GM19193 (cell line): ENCODE data around the gene AMPD2.

Experiments used
- POLR2A ChIP-seq: IDR thresholded peaks from 4 replicates; pipeline ENCODE4 v1.6.1; 2011; ENCODE audit not compliant: insufficient read depth, insufficient read length; ENCODE audit errors: extremely low read depth

AMPD2 gene

DNA sequence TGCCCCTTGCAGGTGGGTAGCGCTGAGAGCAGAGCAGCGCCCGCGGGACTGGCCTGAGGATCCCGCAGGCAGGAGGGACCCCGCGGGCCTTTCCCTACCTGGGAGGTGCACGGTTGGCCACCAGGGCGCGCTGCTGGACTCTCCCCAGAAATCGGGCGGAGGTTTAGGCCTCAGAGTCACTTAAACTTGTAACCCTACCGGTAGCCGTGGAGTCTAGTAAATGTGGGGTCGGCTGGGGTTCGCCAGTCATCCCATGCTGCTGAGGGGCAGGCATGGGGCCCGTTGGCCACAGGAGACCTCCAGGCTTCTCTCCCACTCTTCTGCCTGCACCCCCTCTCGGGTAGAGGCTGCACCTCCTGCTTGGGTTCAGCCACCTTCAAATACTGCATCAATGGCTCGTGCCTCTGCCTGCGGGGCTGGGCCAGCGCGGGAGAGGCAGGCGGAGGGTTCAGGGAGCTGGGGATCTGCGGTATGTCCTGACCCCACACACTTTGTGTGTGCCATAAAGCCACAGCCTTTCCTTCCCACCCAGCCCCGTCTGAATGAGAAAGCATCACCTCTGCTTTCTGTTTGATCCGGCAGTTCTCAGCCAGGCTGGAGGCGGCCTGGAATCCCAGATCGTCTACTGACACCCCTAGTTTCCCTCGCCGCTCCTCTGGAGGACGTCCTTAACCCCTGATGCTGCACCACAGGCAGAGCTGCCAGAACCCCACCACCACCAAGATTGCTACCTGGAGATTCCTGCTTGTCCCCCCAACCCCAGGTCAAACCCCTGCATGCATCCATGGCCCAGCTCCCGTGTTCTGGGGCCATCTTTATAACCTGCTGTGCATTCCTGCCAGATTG lies 24.0 kb downstream of the AMPD2 start:
- TF ChIP-seq POLR2A, result no peak

GRCh38 chr1:109644670-109645069 lies 25.0 kb downstream of the AMPD2 start:
- no peak for TF ChIP-seq POLR2A

GRCh38 chr1:109649491-109649914 lies 29.9 kb downstream of the AMPD2 start:
- no peak for TF ChIP-seq POLR2A

GRCh38 chr1:109650609-109651008 lies 31.0 kb downstream of the AMPD2 start:
- TF ChIP-seq POLR2A, result no peak

DNA sequence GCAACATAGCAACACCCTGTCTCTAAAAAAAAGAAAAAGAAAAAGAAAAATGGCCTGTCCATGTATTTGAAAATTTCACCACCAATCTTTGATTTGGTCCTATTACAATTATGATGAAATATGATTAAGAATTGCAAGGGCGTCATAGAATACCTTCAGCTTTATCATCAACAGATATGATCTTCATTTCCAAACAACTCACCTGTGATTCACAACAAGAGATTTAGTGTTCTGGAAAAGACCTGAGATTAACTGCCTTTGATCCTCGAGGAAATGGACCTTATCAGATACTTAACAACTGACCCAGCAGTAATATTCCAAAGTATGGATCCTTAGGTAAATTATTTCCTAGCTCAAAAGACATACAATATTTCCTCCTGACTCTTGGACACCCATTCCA lies 32.8 kb downstream of the AMPD2 start:
- TF ChIP-seq POLR2A, result no peak

DNA sequence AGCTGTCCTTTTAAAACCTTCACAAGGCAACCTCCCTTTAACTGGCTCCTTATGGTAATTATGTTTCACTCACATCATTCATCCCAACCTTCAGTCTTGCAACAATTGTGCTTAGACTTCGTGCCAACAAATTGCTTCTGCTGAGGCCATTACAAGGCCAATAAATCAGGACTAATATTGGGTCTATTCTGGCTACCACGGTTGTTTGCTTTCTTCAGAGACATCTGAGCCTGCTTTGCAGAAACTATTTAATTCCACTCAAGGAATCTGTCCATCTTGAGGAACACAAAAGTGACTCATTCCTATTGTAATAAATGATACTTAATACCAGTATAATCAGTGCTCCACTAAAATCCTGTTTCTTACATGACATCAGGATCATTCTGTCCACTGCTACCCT lies 33.7 kb downstream of the AMPD2 start:
- TF ChIP-seq POLR2A, result no peak

- TF ChIP-seq POLR2A, result no peak
Observed at GRCh38 chr1:109654519-109654918, 34.9 kb downstream of the AMPD2 start.

DNA sequence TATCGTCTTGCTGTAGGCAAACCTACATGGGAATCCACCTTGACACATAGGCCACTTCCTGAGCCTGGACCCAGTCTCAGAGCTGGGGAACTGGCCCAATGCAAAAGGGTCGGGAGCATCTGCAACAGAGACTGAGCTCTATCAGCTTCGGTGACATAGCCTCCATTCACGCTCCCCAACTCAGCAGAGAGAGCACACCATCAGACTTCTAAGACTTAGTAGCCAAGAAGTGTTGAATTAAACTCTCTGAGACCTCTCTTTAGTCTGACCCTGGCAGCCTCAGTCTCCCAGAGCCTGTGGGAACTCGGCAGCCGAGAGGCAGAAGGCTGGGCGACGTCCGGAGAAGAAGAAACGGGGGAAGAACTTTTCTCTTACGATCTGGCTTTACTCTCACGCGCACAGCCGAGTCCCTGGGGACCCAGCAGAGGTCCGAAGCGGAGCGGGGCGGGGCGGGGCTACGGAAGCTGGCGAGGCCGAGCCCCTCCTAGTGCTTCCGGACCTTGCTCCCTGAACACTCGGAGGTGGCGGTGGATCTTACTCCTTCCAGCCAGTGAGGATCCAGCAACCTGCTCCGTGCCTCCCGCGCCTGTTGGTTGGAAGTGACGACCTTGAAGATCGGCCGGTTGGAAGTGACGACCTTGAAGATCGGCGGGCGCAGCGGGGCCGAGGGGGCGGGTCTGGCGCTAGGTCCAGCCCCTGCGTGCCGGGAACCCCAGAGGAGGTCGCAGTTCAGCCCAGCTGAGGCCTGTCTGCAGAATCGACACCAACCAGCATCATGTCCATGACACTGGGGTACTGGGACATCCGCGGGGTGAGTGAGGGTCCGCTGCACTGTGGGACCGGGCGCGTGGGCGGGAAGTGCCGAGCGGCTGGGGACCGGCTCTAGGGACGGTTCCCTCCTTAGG lies 36.2 kb downstream of the AMPD2 start, which contains the start of gene GSTM4:
Gene GSTM4 (plus strand): TSS at position 485 of the 905 bp plus-strand sequence. CDS start 291 bp downstream, at position 776.
- peak; percentile 64 for TF ChIP-seq POLR2A

DNA sequence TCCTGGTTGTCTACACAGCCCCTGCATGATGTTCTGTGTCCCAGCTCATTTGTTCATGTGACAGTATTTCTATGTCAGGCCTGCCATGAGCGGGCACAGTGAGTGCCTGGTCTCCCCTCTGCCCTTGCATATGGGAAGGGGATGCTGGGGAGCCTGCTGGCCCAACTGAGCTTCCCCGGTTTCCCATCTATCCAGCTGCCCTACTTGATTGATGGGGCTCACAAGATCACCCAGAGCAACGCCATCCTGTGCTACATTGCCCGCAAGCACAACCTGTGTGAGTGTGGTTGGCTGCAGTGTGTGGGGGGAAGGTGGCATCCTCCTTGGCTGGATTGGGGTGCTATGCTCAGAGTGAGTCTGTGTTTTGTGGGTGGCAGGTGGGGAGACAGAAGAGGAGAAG lies 37.8 kb downstream of the AMPD2 start:
- no peak for TF ChIP-seq POLR2A

DNA sequence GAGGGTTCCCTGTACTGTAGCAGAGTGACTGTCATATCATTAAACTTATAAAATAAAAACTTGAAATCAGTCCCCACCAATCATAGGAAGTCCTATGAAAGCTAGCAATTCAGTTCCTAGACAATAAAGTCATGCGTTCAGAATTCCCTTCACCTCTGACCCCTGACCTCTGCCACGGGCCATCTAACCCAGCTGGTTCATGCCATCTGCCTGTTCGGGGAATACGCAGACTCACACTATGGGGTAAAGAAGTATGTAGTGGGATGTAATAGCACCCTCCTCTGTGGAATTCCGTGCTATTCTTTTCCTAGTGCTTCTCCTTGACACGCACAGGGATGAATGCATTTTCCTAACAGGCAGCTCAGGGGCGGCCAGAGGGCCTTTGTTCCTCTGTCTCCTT lies 38.3 kb downstream of the AMPD2 start:
- no peak for TF ChIP-seq POLR2A

- TF ChIP-seq POLR2A, result no peak
Observed at GRCh38 chr1:109658533-109659042, 39.0 kb downstream of the AMPD2 start.

DNA sequence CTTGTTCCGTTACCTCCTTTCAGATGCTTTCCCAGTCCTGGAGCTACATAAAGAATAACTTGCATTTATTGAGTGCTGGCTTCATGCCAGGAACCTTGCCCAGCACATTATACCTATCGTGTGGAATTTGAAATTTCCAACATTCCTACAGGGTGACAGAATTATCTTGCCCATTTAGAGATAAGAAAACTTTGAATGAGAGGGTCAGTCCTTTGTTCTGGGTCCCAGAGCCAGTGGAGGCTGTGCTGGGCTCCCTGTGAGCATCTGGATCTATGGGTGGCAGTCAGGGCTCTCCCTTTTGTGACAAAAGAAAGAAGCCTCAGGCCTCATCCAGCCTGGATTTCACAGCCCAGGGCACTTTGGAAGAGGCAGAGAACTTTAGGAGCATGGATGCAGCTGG lies 39.5 kb downstream of the AMPD2 start:
- no peak for TF ChIP-seq POLR2A

GRCh38 chr1:109659997-109660690 lies 40.5 kb downstream of the AMPD2 start:
- TF ChIP-seq POLR2A, result no peak

GRCh38 chr1:109661391-109661790 lies 41.8 kb downstream of the AMPD2 start:
- TF ChIP-seq POLR2A, result no peak

DNA sequence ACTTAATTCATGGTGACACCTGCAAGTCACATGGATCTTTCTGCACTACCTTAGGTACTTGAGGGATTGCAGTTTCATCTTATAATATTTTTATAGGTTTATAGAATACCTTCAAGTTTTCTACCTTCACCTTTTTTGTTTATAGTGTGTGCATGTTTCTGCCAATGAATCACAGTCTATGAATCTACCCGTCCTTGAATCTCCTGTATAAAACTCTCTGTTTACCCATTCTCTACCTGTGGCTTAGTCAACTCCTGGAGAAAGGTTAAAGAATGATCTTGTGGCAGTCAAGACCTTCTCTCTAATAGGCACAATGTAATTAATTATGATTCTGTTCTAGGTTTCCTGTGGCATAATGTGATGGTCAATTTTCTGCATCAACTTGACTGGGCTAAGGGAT lies 45.0 kb downstream of the AMPD2 start:
- TF ChIP-seq POLR2A, result no peak
